K562 (cell line): ENCODE data around the gene COMTD1. TPM values are rescaled to one million over a fixed set of nuclear protein-coding genes. Genes with fewer than 3 reads are reported as not detected.

Experiments used
- BACH1 ChIP-seq: fragments of 200-800 bp; sonication (Bioruptor generic); IDR thresholded peaks from 2 replicates; pipeline ENCODE4 v1.6.1; 2016; ENCODE audit warnings: missing genetic modification characterization, missing compliant biosample characterization
- DDX20 ChIP-seq: fragments of 450-650 bp; IDR thresholded peaks from 2 replicates; pipeline ENCODE4 v1.6.1; 2016; ENCODE audit warnings: missing genetic modification characterization, low read depth, mild to moderate bottlenecking, missing compliant biosample characterization, moderate library complexity
- EP300 ChIP-seq: IDR thresholded peaks from 2 replicates; pipeline ENCODE4 v1.6.1; 2012; ENCODE audit warnings: low read length, improper control_type of control experiment
- ETS2 ChIP-seq: IDR thresholded peaks from 2 replicates; pipeline ENCODE4 v1.6.1; 2016; ENCODE audit warnings: borderline replicate concordance, missing genetic modification characterization, mild to moderate bottlenecking, moderate library complexity, missing compliant biosample characterization; ENCODE audit not compliant: poor library complexity, severe bottlenecking
- HDAC2 ChIP-seq: fragments of 450-650 bp; IDR thresholded peaks from 2 replicates; pipeline ENCODE4 v1.6.1; 2016; ENCODE audit warnings: mild to moderate bottlenecking
- ILK ChIP-seq: fragments of 450-650 bp; IDR thresholded peaks from 2 replicates; pipeline ENCODE4 v1.6.1; 2016; ENCODE audit warnings: missing genetic modification characterization, low read depth, mild to moderate bottlenecking, missing compliant biosample characterization, moderate library complexity, borderline replicate concordance
- KDM1A ChIP-seq, 2 experiments: fragments of 450-650 bp; IDR thresholded peaks; 2 replicates each; pipeline ENCODE4 v1.6.1; 2016; ENCODE audit warnings: mild to moderate bottlenecking in 2 of 2
- PHF20 ChIP-seq: fragments of 450-650 bp; IDR thresholded peaks from 2 replicates; pipeline ENCODE4 v1.6.1; 2018; ENCODE audit not compliant: partially characterized antibody
- PYGO2 ChIP-seq: fragments of 450-650 bp; IDR thresholded peaks from 2 replicates; pipeline ENCODE4 v1.6.1; 2016; ENCODE audit warnings: mild to moderate bottlenecking, missing genetic modification characterization, moderate library complexity, missing compliant biosample characterization
- SMARCA4 ChIP-seq: fragments of 450-650 bp; IDR thresholded peaks from 2 replicates; pipeline ENCODE4 v1.6.1; 2016
- SPI1 ChIP-seq: IDR thresholded peaks from 2 replicates; pipeline ENCODE4 v1.6.1; 2011; ENCODE audit warnings: low read depth, low read length, control low read depth, borderline replicate concordance
- TCF3 ChIP-seq: sonication (generic); formaldehyde crosslinking; IDR thresholded peaks from 2 replicates; pipeline ENCODE4 v1.4.0; 2020; ENCODE audit warnings: mild to moderate bottlenecking, missing genetic modification reagents
- ZNF133 ChIP-seq: fragments of 250-450 bp; sonication (Bioruptor Pico); IDR thresholded peaks from 2 replicates; pipeline ENCODE4 v1.4.0; 2020; ENCODE audit warnings: mild to moderate bottlenecking
- ZNF253 ChIP-seq: fragments of 250-450 bp; sonication (Bioruptor Pico); conservative IDR thresholded peaks from 2 replicates; pipeline ENCODE4 v1.6.1; 2021; ENCODE audit warnings: mild to moderate bottlenecking
- ZNF551 ChIP-seq: fragments of 250-450 bp; sonication (Bioruptor Pico); IDR thresholded peaks from 2 replicates; pipeline ENCODE4 v1.5.0; 2021; ENCODE audit warnings: mild to moderate bottlenecking, moderate library complexity
- ZNF586 ChIP-seq: fragments of 450-650 bp; formaldehyde crosslinking; conservative IDR thresholded peaks from 2 replicates; pipeline ENCODE4 v1.4.0; 2020; ENCODE audit warnings: mild to moderate bottlenecking, moderate library complexity
- polyA plus RNA-seq, 8 experiments: library from polyadenylated mRNA; depleted of rRNA in 4 of 8; stranded (reverse) in 5 of 8; unstranded in 3 of 8; fragments of >200 nt; fragmentation: Nextera tagmentation in 2 of 8; fragmentation: Illumina TruSeq in 1 of 8; extraction: Ambion mirVana in 2 of 8; extraction: Trizol in 1 of 8; gene quantifications; 2 replicates each; pipeline versions ENCODE4 v1.2.1 to v1.2.3, GENCODE V29; 2011 to 2014; ENCODE audit warnings: inconsistent platforms in 1 of 8, missing spikeins in 1 of 8
- total RNA-seq, 7 experiments: library from RNA; depleted of rRNA in 6 of 7; stranded (reverse); fragments of >200 nt in 6 of 7; fragmentation: Illumina TruSeq in 2 of 7; extraction: Trizol in 2 of 7; gene quantifications; 2 replicates each; pipeline versions ENCODE4 v1.2.1 to v1.2.3, GENCODE V29; 2011 to 2021; ENCODE audit warnings: low replicate concordance in 1 of 7
- TF ChIP-seq, protein P1 (sequence below): fragments of 200-800 bp; sonication (Bioruptor generic); IDR thresholded peaks from 2 replicates; pipeline ENCODE4 v1.6.1; 2017; ENCODE audit warnings: missing genetic modification characterization, missing compliant biosample characterization
- TF ChIP-seq, protein P2 (sequence below): fragments of 250-450 bp; sonication (Bioruptor Pico); IDR thresholded peaks from 2 replicates; pipeline ENCODE4 v1.8.0; 2022; ENCODE audit warnings: moderate library complexity, mild to moderate bottlenecking, inconsistent platforms
- TF ChIP-seq, protein P3 (sequence below), 2 experiments: fragments of 450-650 bp in 1 of 2; sonication (generic) in 1 of 2; formaldehyde crosslinking in 1 of 2; IDR thresholded peaks in 1 of 2; conservative IDR thresholded peaks in 1 of 2; 2 replicates each; pipeline versions ENCODE4 v1.6.1 to v1.8.1; 2016 to 2023; ENCODE audit warnings: mild to moderate bottlenecking in 2 of 2, moderate library complexity in 2 of 2, inconsistent platforms in 1 of 2, missing genetic modification reagents in 1 of 2
- TF ChIP-seq, protein P4 (sequence below): sonication (generic); formaldehyde crosslinking; IDR thresholded peaks from 2 replicates; pipeline ENCODE4 v1.8.1; 2023; ENCODE audit warnings: mild to moderate bottlenecking, missing genetic modification reagents

The COMTD1 gene
- total and polyA plus RNA-seq, 9 of the 15 experiments (the other 6 are each of a cell fraction or from before 2014, with no cell fraction given), result 0.41 to 112 (median 13.7) TPM

DNA sequence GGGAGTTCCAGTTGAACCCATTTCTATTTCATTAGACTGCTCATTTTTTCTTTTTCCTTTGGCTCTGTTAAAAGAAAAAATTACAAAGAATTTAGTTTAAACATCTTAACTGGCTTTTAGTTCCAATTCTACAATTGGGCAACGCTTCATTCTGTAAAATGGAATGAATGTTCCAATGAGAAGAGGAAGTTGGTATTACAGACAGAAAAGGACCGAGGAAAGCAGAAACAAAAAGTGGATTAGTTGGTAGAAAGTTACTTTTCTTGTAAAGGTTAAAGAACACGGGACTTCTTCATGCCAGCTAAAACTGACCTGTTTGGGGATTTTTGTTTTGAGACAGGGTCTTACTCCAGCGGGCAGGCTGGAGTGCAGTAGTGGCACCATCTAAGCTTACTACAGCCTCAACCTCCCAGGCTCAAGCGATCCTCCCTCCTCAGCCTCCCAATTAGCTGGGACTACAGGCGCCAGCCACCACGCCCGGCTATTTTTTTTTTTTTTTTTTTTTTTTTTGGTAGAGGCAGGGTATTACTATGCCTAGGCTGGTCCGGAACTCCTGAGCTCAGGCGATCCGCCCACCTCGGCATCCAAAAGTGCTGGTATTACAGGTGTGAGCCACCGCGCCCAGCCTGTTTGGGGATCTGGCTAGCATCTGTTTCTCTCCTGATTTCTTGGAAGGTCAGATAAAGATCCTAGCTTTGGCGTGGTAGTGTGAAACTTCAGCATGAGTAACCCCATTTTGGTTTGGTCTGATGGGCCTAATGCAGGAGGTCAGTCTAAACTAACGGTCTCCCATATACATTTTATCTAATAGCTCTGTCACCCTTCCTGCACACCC lies 26.5 kb downstream of the COMTD1 start (continued):
- TF ChIP-seq PHF20, result no peak
- TF ChIP-seq DDX20 (tag), result peak; percentile 85
- 0 out of 2 replicates have a peak, but pooled peaks have one; percentile 68 for TF ChIP-seq ZNF586 (CRISPR knock-in tag)
- TF ChIP-seq ZNF253 (CRISPR knock-in tag), result 0 out of 2 replicates have a peak, but pooled peaks have one; percentile 59
- TF ChIP-seq SPI1, result no peak
- TF ChIP-seq, protein P1, sequence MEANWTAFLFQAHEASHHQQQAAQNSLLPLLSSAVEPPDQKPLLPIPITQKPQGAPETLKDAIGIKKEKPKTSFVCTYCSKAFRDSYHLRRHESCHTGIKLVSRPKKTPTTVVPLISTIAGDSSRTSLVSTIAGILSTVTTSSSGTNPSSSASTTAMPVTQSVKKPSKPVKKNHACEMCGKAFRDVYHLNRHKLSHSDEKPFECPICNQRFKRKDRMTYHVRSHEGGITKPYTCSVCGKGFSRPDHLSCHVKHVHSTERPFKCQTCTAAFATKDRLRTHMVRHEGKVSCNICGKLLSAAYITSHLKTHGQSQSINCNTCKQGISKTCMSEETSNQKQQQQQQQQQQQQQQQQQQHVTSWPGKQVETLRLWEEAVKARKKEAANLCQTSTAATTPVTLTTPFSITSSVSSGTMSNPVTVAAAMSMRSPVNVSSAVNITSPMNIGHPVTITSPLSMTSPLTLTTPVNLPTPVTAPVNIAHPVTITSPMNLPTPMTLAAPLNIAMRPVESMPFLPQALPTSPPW (CRISPR knock-in tag), result no peak
- no peak for TF ChIP-seq HDAC2
- TF ChIP-seq TCF3 (CRISPR knock-in tag), result no peak
- TF ChIP-seq ETS2 (tag), result peak; percentile 60
- peak; percentile 37; the same call in 1 of the 2 replicates for TF ChIP-seq EP300
- peak; percentile 90 for TF ChIP-seq PYGO2 (tag)
- peak in 1 of 2 experiments; percentile 26; a peak in 1 of 4 replicates for TF ChIP-seq KDM1A (IDR thresholded peaks at IDR 0.05)
- peak; percentile 68; the same call in 1 of the 2 replicates for TF ChIP-seq ILK (tag)
- TF ChIP-seq, protein P2, sequence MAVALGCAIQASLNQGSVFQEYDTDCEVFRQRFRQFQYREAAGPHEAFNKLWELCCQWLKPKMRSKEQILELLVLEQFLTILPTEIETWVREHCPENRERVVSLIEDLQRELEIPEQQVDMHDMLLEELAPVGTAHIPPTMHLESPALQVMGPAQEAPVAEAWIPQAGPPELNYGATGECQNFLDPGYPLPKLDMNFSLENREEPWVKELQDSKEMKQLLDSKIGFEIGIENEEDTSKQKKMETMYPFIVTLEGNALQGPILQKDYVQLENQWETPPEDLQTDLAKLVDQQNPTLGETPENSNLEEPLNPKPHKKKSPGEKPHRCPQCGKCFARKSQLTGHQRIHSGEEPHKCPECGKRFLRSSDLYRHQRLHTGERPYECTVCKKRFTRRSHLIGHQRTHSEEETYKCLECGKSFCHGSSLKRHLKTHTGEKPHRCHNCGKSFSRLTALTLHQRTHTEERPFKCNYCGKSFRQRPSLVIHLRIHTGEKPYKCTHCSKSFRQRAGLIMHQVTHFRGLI, result peak; percentile 83
- TF ChIP-seq, protein P3, sequence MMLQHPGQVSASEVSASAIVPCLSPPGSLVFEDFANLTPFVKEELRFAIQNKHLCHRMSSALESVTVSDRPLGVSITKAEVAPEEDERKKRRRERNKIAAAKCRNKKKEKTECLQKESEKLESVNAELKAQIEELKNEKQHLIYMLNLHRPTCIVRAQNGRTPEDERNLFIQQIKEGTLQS (IDR thresholded peaks at IDR 0.05), result no peak
- TF ChIP-seq, protein P3 (CRISPR knock-in tag; conservative IDR thresholded peaks at IDR 0.05), result no peak
- TF ChIP-seq ZNF133 (CRISPR knock-in tag), result peak; percentile 78; the same call in 1 of the 2 replicates
- TF ChIP-seq, protein P4, sequence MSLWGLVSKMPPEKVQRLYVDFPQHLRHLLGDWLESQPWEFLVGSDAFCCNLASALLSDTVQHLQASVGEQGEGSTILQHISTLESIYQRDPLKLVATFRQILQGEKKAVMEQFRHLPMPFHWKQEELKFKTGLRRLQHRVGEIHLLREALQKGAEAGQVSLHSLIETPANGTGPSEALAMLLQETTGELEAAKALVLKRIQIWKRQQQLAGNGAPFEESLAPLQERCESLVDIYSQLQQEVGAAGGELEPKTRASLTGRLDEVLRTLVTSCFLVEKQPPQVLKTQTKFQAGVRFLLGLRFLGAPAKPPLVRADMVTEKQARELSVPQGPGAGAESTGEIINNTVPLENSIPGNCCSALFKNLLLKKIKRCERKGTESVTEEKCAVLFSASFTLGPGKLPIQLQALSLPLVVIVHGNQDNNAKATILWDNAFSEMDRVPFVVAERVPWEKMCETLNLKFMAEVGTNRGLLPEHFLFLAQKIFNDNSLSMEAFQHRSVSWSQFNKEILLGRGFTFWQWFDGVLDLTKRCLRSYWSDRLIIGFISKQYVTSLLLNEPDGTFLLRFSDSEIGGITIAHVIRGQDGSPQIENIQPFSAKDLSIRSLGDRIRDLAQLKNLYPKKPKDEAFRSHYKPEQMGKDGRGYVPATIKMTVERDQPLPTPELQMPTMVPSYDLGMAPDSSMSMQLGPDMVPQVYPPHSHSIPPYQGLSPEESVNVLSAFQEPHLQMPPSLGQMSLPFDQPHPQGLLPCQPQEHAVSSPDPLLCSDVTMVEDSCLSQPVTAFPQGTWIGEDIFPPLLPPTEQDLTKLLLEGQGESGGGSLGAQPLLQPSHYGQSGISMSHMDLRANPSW (CRISPR knock-in tag), result no peak
- TF ChIP-seq BACH1 (tag), result peak; percentile 93
- no peak for TF ChIP-seq SMARCA4
- TF ChIP-seq ZNF551 (CRISPR knock-in tag), result no peak
